Ovary (tissue), 3 donors: Measurements from ENCODE around the gene LRIG1.

Source experiments
- EP300 ChIP-seq: sonication (generic); formaldehyde crosslinking; IDR thresholded peaks from one replicate; pipeline ENCODE4 v1.6.1; 2017; ENCODE audit warnings: antibody characterized with exemption
- POLR2A ChIP-seq: fragments of 450-650 bp; IDR thresholded peaks from one replicate; pipeline ENCODE4 v1.6.1; 2017; ENCODE audit warnings: antibody characterized with exemption, mild to moderate bottlenecking, moderate library complexity
- TF ChIP-seq, protein P1 (sequence below), 3 donors: fragments of 450-650 bp in 2 of 3; fragments of 200-600 bp in 1 of 3; IDR thresholded peaks; one replicate each; pipeline versions ENCODE4 v1.5.1 to v1.8.0; 2016 to 2022; ENCODE audit warnings: antibody characterized with exemption in 3 of 3, mild to moderate bottlenecking in 1 of 3
- donor health status: DM: no; HTN: no; CAD: no.

DNA sequence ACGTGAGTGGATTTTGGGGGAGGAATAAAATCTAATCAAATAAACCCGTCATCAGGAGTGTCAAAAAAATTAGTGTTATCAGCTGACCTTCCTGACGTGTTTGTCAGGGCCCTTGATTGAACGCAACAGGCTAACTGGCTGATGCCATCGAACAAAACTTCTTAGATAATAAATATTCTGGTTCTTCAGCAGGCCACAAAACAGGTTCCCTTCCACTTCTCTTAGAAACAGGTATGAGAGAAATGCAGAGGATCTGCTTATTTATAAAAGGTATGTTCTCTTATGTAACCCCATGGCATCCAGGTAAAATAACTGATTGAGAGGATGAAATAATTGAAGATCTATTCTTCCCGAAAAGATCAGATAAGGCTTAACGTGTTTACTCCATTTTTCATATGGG is 7.6 kb upstream of the LRIG1 start:
- TF ChIP-seq, protein P1, sequence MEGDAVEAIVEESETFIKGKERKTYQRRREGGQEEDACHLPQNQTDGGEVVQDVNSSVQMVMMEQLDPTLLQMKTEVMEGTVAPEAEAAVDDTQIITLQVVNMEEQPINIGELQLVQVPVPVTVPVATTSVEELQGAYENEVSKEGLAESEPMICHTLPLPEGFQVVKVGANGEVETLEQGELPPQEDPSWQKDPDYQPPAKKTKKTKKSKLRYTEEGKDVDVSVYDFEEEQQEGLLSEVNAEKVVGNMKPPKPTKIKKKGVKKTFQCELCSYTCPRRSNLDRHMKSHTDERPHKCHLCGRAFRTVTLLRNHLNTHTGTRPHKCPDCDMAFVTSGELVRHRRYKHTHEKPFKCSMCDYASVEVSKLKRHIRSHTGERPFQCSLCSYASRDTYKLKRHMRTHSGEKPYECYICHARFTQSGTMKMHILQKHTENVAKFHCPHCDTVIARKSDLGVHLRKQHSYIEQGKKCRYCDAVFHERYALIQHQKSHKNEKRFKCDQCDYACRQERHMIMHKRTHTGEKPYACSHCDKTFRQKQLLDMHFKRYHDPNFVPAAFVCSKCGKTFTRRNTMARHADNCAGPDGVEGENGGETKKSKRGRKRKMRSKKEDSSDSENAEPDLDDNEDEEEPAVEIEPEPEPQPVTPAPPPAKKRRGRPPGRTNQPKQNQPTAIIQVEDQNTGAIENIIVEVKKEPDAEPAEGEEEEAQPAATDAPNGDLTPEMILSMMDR (IDR thresholded peaks at IDR 0.05): no peak
- TF ChIP-seq POLR2A (no peak), EP300 (no peak)
